Caco-2 (cell line): ENCODE data around the gene CERS6. TPM values are rescaled to one million over a fixed set of nuclear protein-coding genes. Genes with fewer than 3 reads are reported as not detected.
"Not testable (repeated sequence)": the region's sequence is repeated elsewhere in the genome, so short reads cannot be mapped to it uniquely, and the experiment has no call there.

Experiments used
- Bru-seq: library from RNA; stranded (reverse); fragments of 400-500 nt; gene quantifications from one replicate; lab custom pipeline; 2021; lab: Mats Ljungman, UMichigan
- BruChase-seq, 2 experiments: library from RNA; stranded (reverse); fragments of 400-500 nt; gene quantifications; one replicate each; lab custom pipeline; 2021; lab: Mats Ljungman, UMichigan
- BruUV-seq: library from RNA; stranded (reverse); fragments of 400-500 nt; replicated peaks from 2 replicates; lab custom pipeline; 2021; lab: Mats Ljungman, UMichigan
- CTCF ChIA-PET: fragments of 300-600 bp; sonication (Branson Sonifier 250); formaldehyde crosslinking; loops from one replicate; lab custom pipeline; 2022; ENCODE audit warnings: antibody characterized with exemption; lab: Charles Lee
- POLR2A ChIA-PET: fragments of 300-600 bp; sonication (Branson Sonifier 250); formaldehyde crosslinking; loops from one replicate; lab custom pipeline; 2022; ENCODE audit warnings: antibody characterized with exemption; lab: Charles Lee
- DNase-seq, 2 experiments: peaks; one replicate each; pipeline versions ENCODE4 v3.0.0 to v3.0.0-alpha.2; 2020 to 2022
- H3K27me3 ChIP-seq: replicated peaks from 2 replicates; pipeline ENCODE4 v1.6.0; 2011; ENCODE audit warnings: low read length; ENCODE audit not compliant: control insufficient read depth, insufficient read depth
- H3K36me3 ChIP-seq: 2 replicates; pipeline ENCODE4 v1.5.1; 2011; ENCODE audit warnings: low read length; ENCODE audit not compliant: control insufficient read depth, insufficient read depth
- H3K4me1 ChIP-seq: fragments of 250-450 bp; sonication (Bioruptor Pico); 2 replicates; pipeline ENCODE4 v1.5.1; 2020; ENCODE audit warnings: mild to moderate bottlenecking
- H3K4me3 ChIP-seq: 2 replicates; pipeline ENCODE4 v1.5.1; 2011; ENCODE audit warnings: low read depth, mild to moderate bottlenecking, control low read depth, low read length
- H3K9me3 ChIP-seq: fragments of 250-450 bp; sonication (Bioruptor Pico); 2 replicates; pipeline ENCODE4 v1.5.1; 2020; ENCODE audit warnings: mild to moderate bottlenecking, moderate library complexity
- H3K27ac Mint-ChIP-seq: one replicate; pipeline ENCODE4 v1.8.0; 2022; ENCODE audit warnings: mixed read lengths; ENCODE audit not compliant: unreplicated experiment
- H3K27me3 Mint-ChIP-seq: one replicate; pipeline ENCODE4 v1.8.0; 2022; ENCODE audit warnings: mixed read lengths; ENCODE audit not compliant: insufficient read depth, unreplicated experiment
- H3K36me3 Mint-ChIP-seq: one replicate; pipeline ENCODE4 v1.8.0; 2022; ENCODE audit warnings: mild to moderate bottlenecking, mixed read lengths; ENCODE audit not compliant: insufficient read depth, unreplicated experiment
- H3K4me1 Mint-ChIP-seq: one replicate; pipeline ENCODE4 v1.8.0; 2022; ENCODE audit warnings: low read depth, mixed read lengths; ENCODE audit not compliant: unreplicated experiment
- H3K4me3 Mint-ChIP-seq: one replicate; pipeline ENCODE4 v1.8.0; 2022; ENCODE audit warnings: mild to moderate bottlenecking, moderate library complexity, mixed read lengths; ENCODE audit not compliant: unreplicated experiment
- H3K9me3 Mint-ChIP-seq: one replicate; pipeline ENCODE4 v1.8.0; 2022; ENCODE audit warnings: mixed read lengths; ENCODE audit not compliant: unreplicated experiment
- CTCF ChIP-seq, 2 experiments: fragments of 200-600 bp in 1 of 2; IDR thresholded peaks; 1 replicate in 1 of 2; 2 replicates in 1 of 2; pipeline versions ENCODE4 v1.5.1 to v1.8.0; 2011 to 2022; ENCODE audit warnings: antibody characterized with exemption in 1 of 2, control low read depth in 1 of 2, inconsistent platforms in 1 of 2, low read depth in 1 of 2, low read length in 1 of 2, mild to moderate bottlenecking in 1 of 2, moderate library complexity in 1 of 2; ENCODE audit not compliant: insufficient read depth in 1 of 2, severe bottlenecking in 1 of 2, unreplicated experiment in 1 of 2
- intact Hi-C: fragments of 100-400 bp; cut with micrococcal nuclease; formaldehyde crosslinking; loops from one replicate; pipeline ENCODE4 v1.10.0; 2022; ENCODE audit not compliant: unreplicated experiment
- long read RNA-seq: library from polyadenylated mRNA; stranded (forward); transcript quantifications from one replicate; pipeline ENCODE4 v2.0.0, GENCODE V29; 2022
- total RNA-seq: library from RNA; stranded (reverse); gene quantifications from 2 replicates; pipeline ENCODE4 v1.2.3, GENCODE V29; 2022

CERS6 gene, protein sequence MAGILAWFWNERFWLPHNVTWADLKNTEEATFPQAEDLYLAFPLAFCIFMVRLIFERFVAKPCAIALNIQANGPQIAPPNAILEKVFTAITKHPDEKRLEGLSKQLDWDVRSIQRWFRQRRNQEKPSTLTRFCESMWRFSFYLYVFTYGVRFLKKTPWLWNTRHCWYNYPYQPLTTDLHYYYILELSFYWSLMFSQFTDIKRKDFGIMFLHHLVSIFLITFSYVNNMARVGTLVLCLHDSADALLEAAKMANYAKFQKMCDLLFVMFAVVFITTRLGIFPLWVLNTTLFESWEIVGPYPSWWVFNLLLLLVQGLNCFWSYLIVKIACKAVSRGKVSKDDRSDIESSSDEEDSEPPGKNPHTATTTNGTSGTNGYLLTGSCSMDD
- total RNA-seq = 32.7 and 35.5 TPM in 2 replicates
- Bru-seq, nascent RNA = percentile 90 among the genes with signal in this experiment
- BruChase-seq, experiment 1, labeled RNA remaining after a 2-hour chase = percentile 77 among the genes with signal in this experiment
- percentile 82 among the genes with signal in this experiment for BruChase-seq, experiment 2, labeled RNA remaining after a 6-hour chase
- long read RNA-seq, full-length matches to known transcripts = 33 of 47 reads
- long read RNA-seq, partial matches to known transcripts = 1 of 47 reads
- long read RNA-seq, other reads (novel, unspliced or antisense) = 13 of 47 reads

GRCh38 chr2:168455645-168456520 lies at the start of gene CERS6:
Gene CERS6 (plus strand): TSS chr2:168456272. CDS start chr2:168456449, 177 bp downstream.
- intact Hi-C loops = loop anchor here (2.0 to 5.0 kb wide), 6 partner anchors 23 to 251 kb away; no protein-coding TSS in a partner anchor
- H3K4me3 Mint-ChIP-seq = no peak within 1 kb of the TSS
- no peaks in the 10 kb centered on the region for H3K9me3 Mint-ChIP-seq
- H3K27me3 Mint-ChIP-seq = no peaks in the 10 kb centered on the region
- H3K36me3 ChIP-seq = no peaks in the 10 kb centered on the region
- no TSS peak for BruUV-seq
- H3K36me3 Mint-ChIP-seq = peaks cover 12% of the 10 kb centered on the region
- ChIA-PET CTCF (no interaction called here), POLR2A (interaction anchor here (1.0 kb wide), 1 partner anchor 15 kb away, joined by 4 read pairs; no protein-coding TSS in a partner anchor)
- no peak within 1 kb of the TSS for H3K27ac Mint-ChIP-seq
- peak; percentile 96 for DNase-seq
- no peak for TF ChIP-seq CTCF (IDR thresholded peaks at IDR 0.05; ENCODE audit: insufficient read depth in 1 of 2, low read depth in 1 of 2, low read length in 1 of 2, severe bottlenecking in 1 of 2, unreplicated experiment in 1 of 2)
- peaks cover 4% of the 10 kb centered on the region for H3K9me3 ChIP-seq
- H3K4me1 Mint-ChIP-seq = peaks cover 11% of the 10 kb centered on the region
- peak within 1 kb of the TSS; percentile 90 for H3K4me3 ChIP-seq
- no peaks in the 10 kb centered on the region for H3K4me1 ChIP-seq
- no peaks in the 10 kb centered on the region for H3K27me3 ChIP-seq

DNA sequence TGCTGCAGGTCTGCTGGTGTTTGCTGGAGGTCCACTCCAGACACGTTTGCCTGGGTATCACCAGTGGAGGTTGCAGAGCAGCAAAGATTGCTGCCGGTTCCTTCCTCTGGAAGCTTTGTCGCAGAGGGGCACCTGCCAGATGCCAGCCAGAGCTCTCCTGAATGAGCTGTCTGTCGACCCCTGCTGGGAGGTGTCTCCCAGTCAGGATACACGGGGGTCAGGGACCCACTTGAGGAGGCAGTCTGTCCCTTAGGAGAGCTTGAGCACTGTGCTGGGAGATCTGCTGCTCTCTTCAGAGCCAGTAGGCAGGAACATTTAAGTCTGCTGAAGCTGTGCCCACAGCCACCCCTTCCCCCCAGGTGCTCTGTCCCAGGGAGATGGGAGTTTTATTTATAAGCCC lies 43.8 kb upstream of the CERS6 start:
- H3K4me3 Mint-ChIP-seq, H3K36me3 Mint-ChIP-seq, H3K27me3 Mint-ChIP-seq, H3K27ac Mint-ChIP-seq, BruUV-seq, H3K36me3 ChIP-seq, H3K4me1 ChIP-seq, H3K27me3 ChIP-seq, POLR2A ChIA-PET, intact Hi-C loops, DNase-seq, H3K4me1 Mint-ChIP-seq, H3K4me3 ChIP-seq, CTCF ChIA-PET: not testable (repeated sequence)
- H3K9me3 Mint-ChIP-seq = peaks cover 11% of the 10 kb centered on the region
- peaks cover 17% of the 10 kb centered on the region; the same call in 1 of the 2 replicates for H3K9me3 ChIP-seq

DNA sequence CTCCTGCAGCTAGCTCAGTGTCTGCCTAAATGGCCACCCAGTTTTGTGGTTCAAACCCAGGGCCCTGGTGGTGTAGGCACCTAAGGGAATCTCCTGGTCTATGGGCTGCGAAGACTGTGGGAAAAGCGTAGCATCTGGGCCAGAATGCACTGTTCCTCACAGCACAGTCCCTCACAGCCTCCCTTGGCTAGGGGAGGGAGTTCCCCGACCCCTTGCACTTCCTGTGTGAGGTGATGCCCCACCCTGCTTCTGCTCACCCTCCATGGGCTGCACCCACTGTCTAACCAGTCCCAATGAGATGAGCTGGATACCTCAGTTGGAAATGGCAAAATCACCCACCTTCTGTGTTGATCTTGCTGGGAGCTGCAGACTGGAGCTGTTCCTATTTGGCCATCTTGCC lies 43.0 kb upstream of the CERS6 start:
- peaks cover 11% of the 10 kb centered on the region for H3K9me3 Mint-ChIP-seq
- peaks cover 13% of the 10 kb centered on the region; the same call in 1 of the 2 replicates for H3K9me3 ChIP-seq
- H3K4me1 ChIP-seq, DNase-seq, intact Hi-C loops, H3K4me3 ChIP-seq, CTCF ChIA-PET, H3K27me3 ChIP-seq, POLR2A ChIA-PET, H3K4me1 Mint-ChIP-seq, H3K27ac Mint-ChIP-seq, H3K36me3 Mint-ChIP-seq, H3K36me3 ChIP-seq, H3K4me3 Mint-ChIP-seq, H3K27me3 Mint-ChIP-seq, BruUV-seq: not testable (repeated sequence)
